Hippocampal formation (tissue), 2 donors: Measurements from ENCODE around the gene LHX3.
A peak's percentile ranks its signal among the peaks of the same experiment; 100 is the strongest.

Experiments
- DNase-seq, 2 donors: peaks; one replicate each; lab custom pipeline; 2025; lab: John Stamatoyannopoulos, UW

Gene LHX3

DNA sequence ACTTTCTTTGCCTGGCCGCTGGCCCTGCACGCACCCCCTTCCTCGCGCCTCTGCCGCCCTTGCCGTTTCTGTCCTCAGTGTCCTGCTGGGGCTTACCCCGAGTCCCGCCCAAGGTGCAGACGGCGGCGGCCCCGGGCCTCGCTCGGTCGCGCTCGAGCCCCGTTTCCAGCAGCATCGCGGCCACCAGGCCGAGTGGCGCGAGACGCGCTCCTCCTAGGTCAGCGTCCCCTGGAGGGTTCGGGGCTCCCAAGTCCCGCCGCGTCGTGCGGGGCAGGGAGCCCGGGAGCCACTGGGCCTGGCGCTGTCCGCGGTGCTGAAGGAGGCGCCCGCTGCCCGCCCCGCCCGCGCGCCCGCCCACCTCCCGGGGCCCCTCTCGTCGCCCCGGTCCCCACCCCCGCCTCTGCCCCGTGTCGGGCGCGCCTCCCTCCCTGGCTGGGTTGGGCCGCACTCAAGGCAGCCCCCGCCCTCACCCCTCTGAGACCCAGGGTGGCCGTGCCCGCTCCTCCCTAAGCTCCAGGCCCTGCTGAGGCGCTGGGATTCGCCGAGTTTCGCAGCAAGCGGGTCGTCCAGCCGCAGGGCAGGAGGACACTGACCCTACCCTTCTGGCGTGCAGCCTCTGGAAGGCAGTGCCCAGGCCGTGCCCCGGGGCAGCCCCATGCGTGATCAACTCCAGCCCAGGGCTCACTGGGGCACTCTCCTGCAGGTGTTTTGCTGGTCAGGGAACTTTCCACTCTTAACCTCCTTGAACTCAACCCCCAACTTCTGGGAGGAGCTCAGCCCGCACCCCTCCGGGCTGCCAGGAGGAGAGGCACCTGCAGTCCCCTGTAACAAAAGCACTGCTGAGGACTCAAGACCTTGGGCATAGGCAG is at the start of gene LHX3:
Gene LHX3, minus strand, starts transcription at position 291 of the 869 bp plus-strand sequence. Its CDS starts 116 bp downstream, at position 175.
- DNase-seq: no peak

DNA sequence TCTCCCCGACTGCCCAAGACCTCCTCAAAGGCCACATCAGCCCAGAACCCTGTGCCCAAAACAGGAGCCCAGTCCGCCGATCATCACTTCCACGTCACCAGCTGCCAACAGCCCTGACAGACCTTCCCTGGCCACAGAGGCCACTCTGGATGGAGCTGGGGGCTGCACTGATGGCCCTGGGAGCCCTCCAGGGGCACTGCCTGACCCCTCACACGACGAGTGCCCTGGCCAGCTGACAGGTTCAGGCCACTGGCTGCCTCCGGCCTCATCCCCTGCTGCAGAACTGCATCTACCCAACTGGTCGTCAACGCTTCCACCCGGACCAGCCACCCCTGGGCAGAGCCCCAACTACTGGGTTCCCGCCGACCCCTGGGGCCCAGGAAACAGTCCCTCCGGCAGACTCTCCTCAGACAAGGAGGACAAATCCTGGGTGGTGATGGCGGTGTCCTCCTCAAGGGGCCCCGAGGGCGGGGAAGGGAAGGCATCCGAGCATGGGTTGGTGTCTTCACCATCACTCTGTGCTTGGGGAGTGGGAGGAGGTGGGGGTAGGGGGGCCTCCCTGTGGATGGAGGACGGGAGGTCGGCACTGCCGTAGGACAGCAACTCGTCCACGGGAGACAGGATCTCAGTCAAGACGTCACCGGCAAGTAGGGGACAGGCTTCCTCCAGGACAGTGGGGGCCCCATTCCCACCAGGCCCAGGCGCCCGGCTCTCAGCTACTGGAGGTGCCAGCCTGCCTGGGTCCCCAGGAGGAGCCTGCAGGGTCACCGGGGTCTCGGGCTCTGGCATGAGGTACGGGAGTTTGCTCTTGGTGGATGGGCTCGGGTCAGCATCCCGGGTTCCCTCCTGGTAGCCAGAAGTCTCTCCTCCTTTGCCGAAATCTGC is 48.6 kb upstream of the LHX3 start:
- DNase-seq: no peak

DNA sequence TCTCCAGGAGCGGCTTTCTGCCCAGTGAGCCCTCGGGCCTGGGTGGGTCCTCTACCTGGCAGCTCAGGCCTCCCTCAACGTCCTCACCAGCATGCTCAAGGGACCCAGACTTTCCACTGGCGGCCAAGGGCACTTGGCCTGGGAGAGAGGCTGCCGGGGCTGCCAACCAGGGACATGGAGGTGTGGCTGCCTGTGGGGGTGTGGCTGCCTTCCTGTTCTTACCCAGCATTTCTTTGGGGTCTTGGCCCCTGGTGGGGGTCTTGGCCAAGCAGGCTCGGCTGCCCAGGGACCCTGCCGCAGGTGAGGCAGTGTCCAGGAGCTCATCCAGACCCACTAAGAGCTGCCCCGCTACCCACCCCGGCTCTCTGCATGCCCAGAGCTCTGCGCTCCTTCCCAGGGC is 47.9 kb upstream of the LHX3 start:
- no peak for DNase-seq

DNA sequence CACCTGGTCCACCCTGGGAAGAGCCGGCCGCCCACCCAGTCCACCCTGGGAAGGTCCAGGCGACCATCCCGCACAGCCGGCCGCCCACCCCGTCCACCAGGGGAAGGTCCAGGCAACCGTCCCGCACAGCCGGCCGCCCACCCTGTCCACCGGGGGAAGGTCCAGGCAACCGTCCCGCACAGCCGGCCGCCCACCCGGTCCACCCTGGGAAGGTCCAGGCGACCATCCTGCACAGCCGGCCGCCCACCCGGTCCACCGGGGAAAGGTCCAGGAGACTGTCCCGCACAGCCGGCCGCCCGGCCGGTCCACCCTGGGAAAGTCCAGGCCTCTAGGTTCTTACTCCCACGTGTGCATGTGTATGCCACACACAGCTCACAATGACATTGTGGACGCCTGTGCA is 47.4 kb upstream of the LHX3 start:
- no peak for DNase-seq

DNA sequence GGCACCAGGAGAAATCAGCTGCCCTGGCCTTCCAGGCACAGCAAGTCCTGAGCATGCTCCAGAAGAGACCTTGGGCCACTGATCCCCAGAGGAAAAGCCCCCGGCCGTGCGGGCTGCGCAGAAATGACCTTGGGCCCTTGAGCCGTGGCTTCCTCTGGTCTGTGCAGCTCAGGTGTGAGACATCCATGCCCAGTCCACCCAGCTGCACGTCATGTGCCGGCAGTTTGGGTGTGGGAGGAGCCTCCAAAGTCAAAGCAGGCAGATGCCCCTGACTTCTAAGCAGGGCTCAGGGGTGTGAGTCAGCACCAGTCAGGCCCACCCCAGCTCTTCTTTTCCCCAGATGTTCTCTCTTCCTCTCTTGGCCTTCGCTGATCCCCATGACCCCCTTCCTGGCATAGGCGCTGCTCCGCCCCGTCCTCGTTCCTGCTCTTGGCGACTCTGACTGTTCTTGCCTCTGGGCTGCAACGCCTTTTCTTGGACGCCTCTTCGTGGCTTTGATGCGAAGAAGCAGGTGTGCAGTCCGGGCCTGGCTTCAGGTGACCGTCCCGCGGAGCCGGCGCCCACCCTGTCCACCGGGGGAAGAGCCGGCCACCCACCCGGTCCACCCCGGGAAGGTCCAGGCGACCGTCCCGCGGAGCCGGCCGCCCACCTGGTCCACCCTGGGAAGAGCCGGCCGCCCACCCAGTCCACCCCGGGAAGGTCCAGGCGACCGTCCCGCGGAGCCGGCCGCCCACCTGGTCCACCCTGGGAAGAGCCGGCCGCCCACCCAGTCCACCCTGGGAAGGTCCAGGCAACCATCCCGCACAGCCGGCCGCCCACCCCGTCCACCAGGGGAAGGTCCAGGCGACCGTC is 46.6 kb upstream of the LHX3 start:
- no peak for DNase-seq

DNA sequence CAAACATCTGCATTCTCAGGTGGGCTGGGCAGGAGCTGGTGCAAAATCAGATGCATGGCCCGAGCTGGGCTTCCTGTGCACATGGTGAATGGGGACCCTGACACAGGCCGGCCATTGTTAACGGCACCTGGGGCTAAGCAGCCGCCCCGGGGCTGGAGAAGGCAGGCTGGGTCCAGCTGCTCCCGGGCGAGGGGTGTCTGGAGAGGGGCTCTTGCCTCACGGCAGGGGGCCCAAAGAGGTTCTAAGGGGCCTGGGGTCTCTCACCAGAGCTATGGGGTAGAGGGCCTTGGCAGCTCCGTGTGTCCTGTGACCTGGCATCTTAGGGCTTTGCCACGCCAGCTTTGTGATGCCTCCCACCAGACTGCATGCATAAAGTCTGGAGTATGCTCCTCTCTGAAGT is 45.7 kb upstream of the LHX3 start:
- DNase-seq: no peak

DNA sequence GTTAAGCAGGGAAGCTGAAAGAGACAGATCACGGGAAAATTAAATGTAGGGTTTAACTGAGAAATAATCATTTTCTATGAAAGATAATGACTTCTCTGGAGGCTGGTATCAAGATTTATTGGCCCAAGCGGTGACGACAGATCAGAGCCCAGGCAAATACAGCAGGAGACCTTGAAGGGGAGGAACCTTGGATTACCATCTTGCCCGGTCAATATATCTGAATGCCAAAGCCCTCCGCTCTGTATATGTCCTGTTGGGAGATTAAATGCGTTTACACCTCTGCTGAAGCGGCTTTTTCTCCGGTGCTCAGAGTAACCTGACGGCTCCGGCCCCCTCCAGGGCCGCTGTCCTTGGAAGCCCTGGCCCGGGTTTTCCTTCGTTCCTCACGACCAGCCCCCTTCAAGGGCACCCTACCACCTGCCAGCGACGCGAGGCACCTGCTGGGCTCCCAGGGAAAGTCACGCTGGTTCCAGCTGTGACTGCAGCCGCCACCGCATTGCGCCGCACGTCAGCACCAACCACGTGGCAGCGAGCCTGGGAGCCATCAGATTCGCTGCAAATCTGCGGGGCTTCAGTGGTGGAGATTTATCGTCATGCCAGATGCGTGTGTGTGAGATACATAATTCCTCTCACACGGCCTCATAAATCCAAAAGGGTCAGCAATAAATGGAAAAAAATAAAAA is 45.1 kb upstream of the LHX3 start:
- DNase-seq: no peak

DNA sequence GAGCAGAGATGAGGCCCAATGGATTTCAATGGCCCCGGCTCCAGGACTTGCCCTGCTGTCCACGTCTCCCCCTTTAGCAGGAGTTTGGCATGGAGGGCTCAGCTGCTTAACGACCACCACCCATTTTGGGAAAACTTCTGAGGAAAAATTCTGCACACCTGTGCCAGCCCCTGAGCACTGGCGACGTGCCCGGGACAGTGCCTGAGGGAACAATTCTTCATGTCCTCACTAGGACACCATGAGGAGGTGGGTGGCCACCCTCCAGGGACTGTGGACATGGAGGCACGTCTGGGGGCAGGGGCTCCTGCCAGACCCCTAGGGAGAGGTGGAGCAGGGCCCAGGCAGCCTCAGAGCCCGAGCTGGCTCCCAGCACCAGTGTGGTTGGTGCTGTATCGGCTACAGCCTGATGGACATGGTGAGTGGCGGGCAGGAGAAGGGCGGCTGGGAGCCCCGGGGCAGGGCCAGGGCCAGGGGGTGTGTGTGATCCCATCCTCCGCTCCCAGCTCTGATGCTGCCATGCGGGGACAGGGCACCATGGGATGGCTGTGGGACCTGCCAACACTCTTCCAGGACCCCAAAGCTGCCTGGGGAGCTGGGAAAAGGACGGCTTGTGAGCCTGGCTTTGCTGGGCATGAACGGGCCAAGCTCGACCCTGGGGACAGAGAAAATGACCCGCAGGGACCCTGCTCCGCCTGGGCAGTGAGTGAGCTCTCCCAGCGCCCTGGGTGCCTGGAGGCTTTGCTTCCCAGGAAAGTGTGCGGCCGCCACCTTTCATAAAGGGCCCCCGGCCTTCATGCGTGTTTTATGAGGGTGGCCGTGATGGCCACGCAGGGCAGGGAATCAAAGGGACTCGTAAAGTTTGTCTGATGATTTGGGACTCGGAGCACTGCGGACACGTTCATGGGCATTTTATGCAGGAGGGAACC is 44.3 kb upstream of the LHX3 start:
- no peak for DNase-seq

DNA sequence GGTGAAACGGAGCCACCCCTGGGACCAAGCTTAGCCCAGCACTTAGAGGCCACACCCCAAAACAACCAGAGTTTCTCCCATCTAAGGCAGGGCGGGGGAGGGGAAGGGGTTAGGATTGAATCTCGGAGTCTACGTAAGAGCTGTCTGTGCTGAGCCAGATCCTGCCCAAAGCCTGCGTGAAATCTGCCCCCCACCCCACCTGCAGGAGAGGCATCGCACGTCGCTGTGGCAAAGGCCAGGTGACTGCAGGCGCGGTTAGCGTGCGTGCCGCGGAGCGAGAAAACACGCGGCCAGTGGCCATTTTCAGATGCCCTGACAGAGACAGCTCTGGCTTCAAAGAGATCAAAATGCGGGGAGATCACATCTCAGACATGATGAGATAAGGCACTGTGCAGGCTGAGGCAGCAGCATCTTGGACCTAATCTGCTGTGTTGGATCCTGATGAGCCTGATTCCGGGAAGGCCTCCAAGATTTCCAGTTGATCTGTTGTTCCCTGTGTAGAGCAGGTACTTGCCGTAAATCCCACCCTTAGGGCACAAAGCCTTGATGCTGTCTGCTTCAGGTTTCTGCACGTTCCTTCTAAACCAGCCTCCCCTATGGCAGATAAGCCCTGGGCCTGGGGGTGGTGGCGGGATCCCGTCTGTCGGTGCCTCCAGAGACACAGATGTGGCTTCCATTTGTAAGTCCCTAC is 43.2 kb upstream of the LHX3 start:
- no peak for DNase-seq

DNA sequence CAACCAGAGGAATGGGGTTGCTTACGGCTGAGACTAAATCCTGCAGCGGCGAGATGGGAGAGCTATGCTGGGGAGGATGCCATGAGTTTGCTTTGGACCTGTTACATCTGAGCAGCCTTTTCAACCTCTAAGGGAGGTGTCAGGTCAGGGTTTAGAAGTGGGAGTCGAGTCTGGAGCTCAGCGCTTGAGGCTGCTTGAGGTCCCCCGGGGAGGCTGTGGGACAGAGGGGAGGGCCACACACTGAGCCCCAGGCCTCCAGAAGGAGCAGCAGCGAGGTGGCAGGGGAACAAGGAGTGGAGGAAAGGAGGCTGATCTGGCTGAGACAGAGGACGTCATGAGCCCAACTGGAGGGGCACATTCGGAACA is 42.6 kb upstream of the LHX3 start:
- no peak for DNase-seq

DNA sequence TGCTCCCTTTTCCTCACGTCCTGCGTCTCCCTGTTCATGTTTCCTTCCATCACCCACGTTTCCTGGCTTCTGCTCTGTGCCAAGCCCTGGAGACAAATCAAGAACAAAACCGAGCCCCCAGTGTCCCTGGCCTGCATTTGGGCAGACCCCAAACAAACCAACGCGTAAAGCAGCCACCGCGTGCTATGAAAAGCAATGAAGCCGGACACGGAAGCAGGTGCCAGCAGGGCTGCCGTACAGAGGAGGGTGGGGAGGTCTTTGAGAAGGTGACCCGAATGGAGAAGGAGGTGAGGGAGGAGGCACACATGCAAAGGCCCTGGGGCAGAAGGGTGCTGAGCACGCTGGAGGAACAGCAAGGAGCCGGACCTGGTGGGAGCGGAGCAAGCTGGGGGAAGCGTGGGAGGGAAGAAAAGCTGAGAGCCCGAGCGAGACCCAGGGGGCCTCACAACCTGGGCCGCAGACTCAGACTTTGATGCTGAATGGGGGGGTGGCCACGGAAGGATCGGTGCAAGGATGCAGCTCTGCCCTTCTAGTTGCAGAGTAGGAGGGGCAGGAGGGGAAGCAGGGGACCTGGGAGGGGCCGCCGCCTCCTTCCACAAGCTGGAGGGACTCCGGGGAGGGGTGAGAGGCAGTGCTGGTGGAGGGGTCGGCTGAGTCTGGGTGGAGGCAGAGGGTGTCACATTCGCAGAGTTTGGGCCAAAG is 42.1 kb upstream of the LHX3 start:
- no peak for DNase-seq

DNA sequence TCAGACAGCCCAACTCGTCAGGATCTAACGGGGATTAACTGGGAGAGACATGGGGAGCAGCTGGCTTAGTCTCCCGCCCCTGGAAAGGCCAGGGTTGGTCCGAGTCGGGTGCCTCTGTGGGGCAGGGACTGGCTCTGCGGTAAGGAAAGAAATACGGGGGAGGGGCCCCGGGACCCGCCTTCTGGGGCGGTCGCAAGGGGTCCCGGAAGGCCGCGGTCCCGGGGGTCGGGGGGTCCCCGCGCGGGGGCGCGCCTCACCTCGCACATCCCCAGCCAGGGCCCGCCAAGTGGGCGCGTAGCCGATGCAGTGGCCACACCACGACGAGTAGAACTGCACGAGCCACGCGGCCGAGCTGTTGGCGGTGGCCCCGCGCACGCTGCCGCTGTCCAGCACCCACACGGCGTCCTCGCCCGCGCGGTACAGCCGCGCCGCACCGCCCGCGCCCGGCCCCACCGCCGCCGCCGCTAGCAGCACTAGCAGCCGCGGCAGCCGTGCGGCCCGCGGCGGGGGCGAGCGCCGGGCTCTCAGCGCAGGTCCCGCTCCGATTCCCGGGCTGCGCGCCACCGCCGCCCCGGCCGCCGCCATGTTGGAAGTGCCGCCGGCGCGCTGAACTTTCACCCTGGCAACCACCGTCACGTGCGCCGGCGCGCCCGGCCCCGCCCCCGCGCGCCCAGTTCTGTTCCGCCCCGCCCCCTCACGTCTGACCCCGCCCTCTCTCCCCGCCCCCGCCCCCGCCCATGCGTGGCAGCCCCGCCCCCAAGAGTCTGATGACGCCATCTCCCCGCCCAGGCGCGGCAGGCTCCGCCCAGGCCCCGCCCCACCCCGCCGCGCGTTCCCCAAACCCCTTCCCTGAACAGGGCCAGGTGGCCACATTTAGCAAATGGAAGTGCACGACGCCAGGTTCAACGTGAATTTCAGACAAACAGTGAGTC is 40.6 kb upstream of the LHX3 start, which contains the start of gene QSOX2:
Gene QSOX2, minus strand, starts transcription at position 594 of the 932 bp plus-strand sequence. Its CDS starts 9 bp downstream, at position 585.
- DNase-seq: peak; percentile 67 to 85

DNA sequence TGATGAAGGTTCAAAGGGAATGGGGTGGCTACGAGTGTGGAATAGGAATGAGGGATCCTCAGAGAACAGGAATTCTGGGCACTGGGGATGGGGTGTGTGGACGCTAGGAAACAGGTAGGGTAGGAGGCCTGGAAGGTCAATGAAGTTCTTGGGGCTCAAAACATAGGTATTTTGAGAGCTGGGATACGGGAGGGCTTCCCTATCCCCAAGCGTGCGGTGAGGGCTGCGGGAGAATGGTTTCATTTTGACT is 40.0 kb upstream of the LHX3 start:
- DNase-seq: no peak

DNA sequence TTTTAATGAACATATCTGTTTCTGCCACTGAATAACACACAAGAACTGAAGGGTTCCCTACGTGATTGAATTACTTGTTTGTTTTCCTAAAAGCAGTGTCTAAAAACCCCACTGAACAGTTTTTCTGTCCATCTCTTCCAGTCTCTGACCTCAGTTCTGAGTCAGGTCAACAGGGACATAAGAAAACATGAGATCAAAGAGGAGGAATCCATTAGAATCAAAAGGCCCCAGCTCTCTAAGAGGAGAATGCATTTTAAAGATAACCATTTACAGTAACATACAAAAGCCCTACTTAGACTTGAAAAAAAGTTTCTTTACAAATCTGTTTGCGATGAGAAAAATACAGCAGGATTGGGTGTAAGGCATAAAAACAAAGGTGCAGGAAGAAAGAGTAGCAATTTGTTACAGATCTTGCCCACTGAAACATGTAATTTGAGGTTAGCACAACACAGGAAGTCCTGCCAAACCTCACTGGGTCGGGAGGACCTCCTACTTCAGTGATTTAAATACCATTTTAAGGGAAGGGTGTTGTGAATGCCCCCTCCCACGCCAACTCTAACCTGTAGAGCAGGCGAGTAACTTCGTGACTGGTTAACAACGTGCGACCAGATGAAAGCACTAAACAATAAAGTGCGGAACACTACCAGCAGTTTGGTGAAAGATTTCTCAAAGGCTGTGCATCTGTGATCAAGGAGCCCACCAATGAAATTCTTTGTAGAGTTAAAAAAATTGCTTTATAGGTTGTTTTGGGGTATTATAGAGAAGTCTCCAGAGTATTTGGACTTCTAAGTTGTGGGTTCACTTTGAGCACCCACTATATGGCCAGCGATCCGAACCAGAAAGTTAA is 39.4 kb upstream of the LHX3 start:
- no peak for DNase-seq

DNA sequence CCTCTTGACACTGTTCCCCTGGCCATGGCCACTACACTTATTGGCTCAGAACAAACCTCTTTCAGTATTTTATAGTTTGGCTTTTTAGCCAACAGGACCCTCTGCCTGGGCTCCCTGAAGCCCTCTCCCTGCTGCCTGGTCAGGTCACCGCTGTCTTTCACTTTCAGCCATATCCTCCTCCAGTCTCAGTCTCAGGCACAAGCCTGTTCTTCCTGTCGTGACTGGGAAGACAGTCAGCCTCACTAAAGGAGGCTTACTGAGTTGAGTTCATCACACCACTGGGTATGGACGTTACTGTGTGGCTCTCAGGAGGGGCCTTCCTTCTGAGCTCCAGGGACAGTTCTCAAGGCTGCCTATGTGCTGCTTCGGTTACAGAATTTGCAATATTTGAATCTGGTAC is 38.7 kb upstream of the LHX3 start:
- DNase-seq: no peak

DNA sequence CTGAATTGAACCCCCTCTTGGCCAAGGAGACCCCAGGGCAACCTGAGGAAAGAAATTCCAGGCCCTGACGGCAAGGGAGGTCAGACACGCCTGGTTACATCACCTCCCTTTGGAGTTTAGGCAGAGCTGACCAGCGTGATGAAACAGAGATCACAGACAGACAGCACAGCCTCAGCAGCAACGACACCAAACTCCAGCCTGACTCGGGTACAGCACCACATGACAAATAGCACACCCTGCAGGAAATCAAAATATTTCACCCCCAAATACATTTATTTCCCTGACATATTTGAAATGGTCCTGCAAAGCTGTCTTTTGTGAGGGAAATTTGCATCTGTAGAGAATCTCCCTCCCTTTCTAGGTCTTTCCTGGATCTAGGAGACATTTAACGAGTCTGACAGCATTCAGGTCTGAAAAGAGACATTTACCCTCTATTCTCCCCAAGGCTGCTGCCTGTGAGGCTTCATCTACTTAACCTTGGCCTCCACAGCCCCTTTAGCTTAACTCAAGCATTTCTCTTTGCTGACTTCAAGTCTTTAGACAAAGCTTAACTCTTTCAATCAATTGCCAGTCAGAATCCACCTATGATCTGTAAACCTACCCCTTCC is 38.1 kb upstream of the LHX3 start:
- no peak for DNase-seq

DNA sequence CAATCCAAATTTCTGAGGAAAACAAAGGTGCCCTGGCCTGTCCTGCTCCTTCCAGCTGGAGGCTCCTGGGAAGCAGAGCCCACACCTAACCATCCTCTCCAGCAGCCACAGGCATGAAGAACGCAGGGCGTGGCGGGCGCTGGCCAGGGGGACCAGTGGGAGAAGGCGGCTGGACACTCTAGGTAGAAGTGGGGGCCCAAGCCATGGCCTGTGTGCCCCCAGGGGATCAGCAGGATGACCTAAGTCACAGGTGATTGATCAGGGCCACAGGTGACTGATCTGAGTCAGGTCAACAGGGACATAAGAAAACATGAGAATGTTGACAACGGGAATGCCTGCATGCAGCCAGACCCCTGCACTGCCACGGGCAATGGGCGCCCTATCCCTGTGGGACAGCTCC is 37.3 kb upstream of the LHX3 start:
- no peak for DNase-seq
